IPS DF 19.7 (cell line): ENCODE data around the gene NPC1.

Experiments
- DNase-seq: peaks from one replicate; pipeline ENCODE4 v3.0.0-alpha.2; 2013; ENCODE audit warnings: low read depth, low spot score

NPC1 gene

DNA sequence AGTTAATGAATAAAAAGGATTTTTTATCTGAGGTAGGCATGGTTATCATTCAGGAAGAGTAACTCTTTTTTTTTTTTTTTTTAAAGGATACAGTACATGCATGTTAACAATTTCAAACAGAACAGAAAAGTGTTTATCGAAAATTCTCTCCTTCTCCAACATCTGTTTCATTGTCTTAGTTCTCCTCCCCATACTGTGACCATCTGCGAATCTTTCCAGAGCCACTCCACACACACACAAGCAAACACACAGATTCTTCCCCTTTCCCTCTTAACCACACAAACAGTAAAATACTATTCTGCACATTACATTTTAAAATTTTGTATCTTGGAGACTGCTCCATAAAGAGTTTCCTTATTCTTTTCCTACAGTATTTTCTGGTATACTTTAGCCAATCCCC lies 38.0 kb downstream of the NPC1 start:
- no peak for DNase-seq

DNA sequence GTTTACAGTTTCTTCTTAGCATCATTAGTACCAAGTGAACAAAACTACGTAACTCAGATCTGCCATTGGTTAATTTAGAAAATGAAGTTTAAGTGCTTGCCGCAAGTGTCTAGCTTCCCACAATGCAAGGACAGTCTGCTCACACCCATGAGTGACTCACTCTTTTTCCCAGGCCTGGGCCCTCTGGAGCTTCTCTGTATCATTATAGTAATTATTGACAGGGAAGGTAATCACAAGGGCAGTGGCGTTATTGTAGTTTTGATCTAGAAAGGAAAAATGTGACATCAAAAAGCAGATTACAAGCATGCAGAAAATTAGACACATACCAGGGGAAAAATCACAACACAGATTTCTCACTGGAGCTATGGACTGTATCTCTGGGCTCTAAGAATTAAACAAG lies 38.5 kb downstream of the NPC1 start:
- no peak for DNase-seq

DNA sequence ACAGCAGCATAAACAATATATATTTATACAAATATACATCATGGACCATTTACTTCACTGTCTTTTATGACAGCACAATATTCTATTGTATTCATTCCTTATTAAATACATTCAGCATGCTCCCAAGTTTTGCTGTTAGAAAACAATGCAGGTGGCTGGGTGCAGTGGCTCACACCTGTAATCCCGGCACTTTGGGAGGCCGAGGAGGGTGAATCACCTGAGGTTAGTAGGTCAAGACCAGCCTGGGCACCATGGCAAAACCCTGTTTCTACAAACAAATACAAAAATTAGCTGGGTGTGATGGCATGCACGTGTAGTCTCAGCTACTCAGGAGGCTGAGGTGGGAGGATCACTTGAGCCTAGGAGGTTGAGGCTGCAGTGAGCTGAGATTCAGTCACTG lies 39.0 kb downstream of the NPC1 start:
- DNase-seq = no peak

DNA sequence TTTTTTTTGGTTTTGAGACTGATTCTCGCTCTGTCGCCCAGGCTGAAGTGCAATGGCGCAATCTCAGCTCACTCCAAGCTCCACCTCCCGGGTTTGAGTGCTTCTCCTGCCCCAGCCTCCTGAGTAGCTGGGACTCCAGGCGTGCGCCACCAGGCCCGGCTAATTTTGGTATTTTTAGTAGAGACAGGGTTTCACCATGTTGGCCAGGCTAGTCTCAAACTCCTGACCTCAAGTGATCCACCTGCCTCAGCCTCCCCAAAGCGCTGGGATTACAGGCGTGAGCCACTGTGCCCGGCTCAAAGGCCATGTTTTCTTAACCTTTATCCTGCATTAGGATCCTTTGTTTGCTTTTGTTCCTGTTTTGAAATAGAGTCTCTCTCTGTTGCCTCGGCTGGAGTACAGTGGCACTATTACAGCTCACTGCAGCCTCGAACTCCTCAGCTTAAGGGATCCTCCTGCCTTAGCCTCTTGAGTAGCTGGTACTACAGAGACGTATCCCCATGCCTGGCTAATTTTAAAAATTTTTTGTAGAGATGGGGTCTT lies 41.0 kb downstream of the NPC1 start:
- DNase-seq = no peak

DNA sequence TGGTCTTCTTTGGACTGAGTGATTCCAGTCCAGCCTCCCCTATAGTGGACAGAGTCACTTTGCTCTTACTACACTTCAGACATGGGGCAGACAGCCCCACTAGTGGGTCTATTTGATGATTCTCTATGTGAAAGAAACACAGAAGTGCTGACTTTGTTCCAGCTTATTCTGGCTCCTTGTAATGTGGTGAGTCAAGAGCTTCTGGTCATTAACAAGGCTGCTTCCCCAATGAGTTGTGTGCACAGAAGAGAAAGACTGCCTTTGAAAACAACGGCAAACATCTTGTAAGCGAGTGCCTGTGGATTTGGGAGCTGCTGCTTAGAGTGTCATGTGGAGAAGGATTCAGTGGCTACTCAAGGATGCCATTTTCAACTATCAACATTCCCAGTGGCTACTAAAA lies 43.8 kb downstream of the NPC1 start:
- no peak for DNase-seq

DNA sequence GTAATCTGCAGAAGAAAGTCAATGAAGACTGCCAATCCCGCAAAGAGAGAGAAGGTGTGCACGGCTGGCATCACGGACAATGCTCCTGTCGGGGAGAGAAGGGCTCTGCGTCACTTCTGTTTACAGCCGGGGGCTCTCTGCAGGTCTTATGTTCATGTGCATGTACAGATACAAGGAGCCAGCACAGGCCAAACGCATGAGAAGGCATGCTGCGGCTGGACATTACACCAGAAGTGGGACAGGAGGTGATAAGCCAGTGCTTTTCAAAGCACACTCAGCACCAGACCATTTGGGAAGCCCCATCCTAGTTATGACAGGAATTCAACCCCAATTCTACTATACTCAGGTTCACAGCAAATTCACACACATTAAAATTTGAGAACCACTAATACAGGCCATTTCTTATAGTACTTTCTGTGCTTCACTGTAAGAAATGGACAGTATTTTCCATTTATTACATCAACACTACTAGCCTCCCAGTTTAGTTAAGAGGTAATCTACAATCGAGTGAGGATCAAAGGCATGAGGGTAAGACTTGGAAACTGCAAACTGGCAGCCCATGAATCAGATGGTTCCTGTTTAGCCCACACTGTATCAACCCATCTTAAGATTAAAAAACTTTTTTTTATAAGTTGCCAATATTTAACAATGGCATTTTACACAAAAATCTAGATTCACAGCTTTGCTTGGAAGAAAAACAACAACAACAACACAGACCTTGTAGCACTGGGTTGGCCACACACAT lies 44.8 kb downstream of the NPC1 start:
- DNase-seq = no peak

DNA sequence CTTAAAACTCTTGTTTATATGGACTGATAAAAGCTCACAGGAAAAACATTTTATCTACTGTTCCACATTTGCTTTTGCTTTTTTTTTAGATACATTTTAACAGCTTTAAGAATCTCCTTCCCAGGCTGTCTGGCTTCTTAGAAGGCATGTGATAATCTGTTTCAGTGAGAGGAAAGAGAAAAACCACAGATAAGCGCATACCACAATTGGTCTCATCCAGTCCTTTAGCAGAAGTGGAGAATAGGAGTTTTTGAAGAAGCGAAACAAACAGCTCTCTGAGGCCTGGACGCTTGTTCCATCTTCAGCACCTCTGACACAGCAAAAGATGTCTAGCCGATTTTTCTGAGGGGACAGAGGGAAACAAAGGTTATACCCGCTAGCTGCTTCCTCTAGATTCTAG lies 45.4 kb downstream of the NPC1 start:
- no peak for DNase-seq

DNA sequence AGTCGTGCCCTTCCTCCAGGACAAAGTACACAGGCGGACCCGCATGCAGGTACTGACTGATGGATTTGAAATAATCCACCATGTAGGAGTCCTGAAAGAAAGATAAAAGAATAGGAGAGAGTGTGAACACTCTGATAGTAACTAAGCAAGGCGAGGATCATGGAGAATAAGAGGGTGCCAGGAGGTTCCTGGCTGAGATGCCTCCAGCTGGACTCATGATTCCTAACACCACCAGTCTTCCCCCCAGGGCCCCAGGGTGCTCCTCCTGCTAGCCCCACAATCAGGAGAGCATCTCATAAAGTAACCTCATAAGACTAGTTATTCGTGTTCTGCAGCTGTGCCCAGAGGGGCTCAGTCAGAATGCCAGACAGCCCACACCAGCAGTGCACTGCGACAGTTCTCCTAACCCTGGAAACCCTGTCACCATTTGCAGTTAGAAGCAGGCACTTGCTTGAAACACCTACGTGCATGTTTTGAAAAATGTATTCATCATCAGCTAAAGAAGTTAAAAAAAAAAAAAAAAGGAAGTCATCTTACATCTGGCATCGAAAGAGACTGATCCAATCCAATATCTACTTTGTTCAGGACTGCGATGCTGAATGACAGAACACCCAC lies 46.3 kb downstream of the NPC1 start:
- DNase-seq = no peak

DNA sequence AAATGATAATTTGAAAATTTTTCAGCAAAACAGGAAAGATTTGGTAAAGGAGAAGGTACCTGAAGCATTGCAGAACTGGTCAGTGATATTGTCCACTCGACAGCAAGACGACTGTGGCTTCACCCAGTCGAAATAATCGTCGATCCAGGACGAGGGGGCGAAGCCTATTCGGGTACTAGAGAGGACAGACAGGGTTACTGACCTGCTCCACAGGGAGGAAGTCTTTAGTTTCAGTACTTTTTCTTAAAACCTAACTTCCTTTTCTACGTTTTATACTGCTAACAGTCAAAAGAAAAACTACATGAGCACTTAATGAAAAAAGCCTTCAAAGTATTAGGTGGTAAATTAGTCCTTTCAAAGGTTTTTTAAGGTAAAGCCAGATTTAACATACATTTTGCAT lies 47.0 kb downstream of the NPC1 start:
- DNase-seq = no peak

DNA sequence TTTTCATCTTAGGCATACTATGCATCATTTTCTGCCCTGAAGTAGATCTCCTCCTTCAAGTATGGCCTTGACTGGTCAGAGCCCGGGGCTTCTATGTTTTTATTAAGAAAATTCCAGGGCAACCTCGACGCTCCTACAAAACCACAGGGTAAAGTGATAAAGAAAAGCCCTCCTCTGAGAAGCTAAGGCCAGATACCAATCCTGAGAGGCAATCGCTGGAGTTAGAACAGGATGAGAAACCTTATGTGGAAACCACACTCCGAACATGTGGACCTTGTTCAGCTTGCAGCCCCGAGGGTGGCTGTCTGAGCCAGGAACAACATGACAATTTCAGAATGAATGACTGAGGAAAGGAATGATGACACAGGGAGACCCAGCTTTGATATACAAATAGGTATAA lies 47.4 kb downstream of the NPC1 start:
- DNase-seq = no peak

DNA sequence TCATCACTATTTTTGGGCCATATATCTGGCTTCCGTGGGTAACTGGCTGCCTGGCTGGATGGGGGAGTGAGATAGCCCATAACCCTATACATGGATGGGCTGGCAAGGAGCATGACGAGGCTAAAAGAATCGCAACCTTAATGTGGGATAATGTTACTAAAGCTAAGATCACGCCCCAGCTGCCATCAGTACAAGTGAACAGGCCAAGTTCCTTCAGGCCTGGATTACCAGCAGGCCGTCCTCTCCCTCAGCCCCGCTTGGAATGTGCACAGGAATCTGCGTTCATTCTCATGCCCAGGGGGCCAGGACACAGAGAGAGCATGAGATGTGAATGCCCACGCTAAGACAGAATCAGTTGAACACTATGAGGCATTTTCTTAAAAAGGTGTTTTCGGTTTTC lies 48.3 kb downstream of the NPC1 start:
- no peak for DNase-seq

DNA sequence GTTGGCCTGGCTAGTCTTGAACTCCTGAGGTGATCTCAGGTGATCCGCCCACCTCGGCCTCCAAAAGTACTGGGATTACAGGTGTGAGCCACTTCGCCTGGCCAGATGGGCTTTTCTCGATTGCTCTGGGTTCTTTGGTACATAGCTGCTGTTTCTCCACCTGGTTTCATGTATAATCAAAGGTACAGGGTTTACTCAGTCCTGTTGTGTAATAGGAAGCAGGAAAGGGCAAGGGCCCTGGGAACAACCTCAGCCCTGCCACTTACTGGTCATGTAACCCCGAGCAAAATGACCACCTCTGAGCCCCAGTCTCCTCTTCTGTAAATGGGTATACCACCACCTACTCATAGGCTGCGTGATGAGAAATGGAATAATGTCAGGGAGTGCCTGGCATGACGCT lies 49.0 kb downstream of the NPC1 start:
- no peak for DNase-seq

DNA sequence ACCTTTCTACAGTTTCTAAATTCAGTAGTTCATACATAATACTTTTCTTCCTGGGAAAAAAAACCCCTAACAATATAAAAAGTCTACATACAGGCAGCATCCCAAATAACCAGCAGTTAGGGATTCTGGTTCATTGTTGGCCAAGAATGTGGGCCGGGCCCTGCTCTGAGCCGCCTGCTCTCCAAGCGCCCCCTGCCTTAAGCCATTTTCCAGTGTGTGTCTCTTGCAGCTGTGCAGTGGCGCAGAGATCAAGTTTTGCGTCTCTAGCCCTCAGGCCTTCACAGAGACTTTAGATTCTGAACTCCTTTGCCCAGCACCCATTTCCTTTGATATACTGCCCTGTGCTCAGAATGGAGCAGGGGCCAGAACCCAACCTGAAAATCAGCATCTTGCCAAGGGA lies 50.1 kb downstream of the NPC1 start:
- DNase-seq = no peak

DNA sequence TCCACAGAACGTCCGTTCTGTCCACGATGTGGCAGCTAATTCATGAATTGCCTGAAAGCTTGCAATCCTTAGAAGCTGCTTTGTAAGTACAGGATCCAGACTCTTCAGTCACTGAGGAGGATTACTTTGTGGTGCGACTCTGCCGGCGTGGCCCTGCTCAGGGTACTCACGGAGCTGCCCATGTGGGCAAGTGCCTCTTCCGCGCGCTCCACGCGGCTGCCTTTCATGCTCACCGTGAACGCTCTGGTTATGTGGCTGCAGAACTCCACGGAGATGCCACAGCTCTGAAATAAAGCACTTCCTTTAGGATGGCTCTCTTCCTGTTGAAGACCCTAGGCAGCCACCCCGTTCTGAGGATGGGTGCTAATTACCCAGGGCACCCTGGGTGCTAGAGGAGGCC lies 52.0 kb downstream of the NPC1 start:
- no peak for DNase-seq

DNA sequence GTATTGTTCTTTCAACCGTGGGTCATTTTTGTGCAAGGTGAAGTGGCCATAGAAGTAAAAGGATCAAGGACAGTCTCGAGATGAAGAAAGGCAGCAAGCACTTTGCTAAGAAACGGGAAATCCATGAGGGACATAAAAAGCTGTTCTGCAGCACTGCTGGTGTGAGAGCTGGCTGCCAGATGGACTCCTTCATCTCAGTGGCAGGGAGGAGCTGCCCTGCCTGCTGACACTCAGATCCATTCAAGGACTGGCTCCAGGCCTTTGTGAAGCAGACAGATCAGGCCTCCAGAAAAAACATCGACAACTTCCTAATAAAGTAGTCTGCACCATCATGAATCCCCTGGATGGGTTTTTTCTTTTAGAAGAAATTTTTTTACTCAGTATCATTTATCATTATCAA lies 53.5 kb downstream of the NPC1 start:
- DNase-seq = no peak

DNA sequence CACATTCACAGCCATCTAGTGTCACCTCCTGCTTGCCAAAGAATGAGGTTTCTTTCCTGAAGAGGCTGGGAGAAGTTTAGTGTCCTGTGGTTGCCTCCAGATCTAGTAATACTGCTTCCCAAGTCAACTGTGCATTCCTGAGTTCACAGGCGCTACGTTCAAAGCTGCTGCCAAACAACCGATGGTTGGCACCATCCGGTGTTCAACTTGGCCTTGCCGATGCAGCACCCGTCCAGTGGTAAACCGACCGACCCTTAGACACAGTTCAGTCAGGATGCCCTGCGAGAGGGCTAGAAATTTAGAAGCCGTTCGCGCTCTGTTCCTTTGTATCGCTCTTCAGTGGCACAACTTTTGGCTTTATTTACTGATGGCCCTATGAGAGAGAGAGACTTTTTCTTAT lies 54.4 kb downstream of the NPC1 start:
- DNase-seq = no peak

DNA sequence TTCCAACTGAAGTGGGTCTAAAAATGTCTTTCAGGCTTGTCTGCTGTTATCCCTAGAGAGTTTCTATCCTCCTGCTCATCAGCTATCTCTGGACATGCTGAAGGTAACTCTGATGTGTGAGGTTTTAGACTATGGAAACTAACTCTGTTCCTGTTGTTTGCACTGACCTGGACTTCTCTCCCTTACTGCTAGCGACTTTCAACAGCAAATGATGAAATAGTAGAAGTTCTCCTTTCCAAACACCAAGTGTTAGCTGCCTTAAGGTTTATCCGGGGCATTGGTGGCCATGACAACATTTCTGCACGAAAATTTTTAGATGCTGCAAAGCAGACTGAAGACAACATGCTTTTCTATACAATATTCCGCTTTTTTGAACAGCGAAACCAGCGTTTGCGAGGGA lies 56.1 kb downstream of the NPC1 start:
- no peak for DNase-seq

DNA sequence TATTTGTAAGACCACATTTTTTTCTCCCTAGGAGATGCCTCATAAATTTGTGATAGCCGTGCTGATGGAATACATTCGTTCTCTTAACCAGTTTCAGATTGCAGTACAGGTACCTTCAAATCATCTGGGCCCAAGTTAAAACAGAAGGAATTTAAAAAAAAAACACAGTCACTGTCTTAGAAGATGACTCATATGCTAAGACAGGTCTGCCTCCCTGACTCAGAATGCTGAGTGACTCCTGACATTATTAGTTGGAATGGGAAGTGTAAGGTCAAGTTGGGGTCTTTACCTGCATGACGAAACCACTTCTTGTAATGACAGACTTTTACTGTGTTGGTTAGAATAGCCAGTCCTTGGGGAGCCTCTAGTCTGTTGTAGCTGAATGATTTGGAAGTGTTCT lies 56.7 kb downstream of the NPC1 start:
- DNase-seq = no peak

DNA sequence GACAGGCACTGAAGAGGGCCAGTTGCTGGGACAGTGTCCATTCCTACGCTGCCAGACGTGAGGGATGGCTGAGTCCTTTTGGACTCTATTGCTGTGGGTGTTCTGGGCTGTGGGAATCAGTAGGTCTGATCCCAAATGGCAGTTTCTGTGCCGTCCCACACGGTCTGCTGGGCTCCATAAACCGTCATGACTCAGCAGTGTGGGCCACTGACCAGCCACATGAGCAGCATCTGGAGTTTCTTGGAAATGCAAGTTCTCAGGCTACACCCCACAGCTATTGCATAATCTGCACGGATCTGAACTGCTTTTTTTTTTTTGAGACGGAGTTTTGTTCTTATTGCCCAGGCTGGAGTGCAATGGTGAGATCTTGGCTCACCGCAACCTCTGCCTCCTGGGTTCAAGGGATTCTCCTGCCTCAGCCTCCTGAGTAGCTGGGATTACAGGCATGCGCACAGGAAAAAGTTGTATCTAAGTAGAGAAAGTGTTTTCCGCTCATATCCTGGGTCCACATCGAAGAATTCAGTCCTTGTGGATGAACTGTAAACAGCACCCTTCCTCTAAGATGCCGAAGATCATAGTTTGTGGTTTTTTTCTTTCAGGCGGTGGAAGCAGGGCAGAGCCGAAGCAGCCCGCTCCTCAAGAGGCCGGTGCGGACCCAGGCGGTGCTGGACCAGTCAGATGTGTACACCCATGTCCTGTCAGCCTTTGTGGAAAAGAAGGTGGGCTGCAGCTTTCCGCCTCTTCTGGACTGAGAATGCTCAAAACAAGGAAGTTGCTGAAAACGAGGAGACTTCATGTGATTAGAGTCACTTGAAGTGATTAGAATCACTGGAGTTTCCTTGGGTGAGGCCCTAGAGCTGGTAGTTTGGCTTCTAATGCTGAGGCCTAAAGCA lies 57.5 kb downstream of the NPC1 start:
- no peak for DNase-seq

DNA sequence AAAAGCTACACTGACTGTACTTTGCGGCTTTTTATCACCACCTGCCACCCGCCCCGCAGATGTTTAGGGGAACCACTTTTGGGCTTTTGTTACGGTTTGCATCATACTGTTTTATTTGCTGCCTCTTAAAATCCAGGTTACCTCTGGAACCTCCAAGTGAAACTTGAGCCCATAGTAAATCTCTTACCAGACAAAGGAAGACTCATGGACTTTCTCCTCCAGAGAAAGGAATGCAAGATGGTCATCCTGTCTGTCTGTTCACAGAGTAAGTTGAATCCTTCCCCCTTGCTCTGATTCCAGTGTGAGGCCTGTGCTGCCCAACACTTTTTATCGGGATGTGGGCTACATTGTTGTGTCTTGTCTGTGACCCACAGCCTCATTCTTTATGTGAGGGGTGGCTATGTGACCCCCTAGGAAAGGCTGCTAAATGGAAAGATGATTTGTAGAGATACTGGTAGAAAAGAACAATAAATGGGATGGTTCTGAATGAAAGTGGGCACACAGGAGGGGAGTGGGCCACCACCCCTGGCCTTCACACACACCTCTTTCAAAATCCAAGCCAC lies 59.7 kb downstream of the NPC1 start:
- no peak for DNase-seq

DNA sequence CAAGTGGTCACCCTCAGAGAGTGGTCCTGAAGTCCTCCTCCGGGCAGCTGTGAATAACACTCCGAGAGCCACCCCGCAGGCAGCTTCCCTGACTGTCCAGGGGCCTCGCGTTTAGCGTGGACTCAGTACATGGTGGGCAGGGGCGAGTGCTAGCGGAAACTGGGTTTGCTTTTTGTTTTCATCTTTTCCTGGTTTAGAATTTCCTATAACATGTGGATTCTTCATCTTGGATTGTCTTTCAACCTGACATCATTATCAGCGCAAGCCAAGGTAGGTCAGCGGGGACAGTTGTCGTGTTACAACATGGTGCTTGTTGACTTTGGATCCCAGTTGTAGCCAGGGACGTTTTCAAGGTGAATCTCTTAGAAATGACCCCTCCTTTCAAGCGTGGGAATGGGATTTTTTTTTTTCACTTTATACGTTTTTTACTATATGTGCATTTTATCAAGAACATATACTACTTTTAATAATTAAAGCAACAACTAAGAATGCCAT lies 62.0 kb downstream of the NPC1 start:
- DNase-seq = no peak
